Measurements from ENCODE around the gene DCDC2B.

DNA sequence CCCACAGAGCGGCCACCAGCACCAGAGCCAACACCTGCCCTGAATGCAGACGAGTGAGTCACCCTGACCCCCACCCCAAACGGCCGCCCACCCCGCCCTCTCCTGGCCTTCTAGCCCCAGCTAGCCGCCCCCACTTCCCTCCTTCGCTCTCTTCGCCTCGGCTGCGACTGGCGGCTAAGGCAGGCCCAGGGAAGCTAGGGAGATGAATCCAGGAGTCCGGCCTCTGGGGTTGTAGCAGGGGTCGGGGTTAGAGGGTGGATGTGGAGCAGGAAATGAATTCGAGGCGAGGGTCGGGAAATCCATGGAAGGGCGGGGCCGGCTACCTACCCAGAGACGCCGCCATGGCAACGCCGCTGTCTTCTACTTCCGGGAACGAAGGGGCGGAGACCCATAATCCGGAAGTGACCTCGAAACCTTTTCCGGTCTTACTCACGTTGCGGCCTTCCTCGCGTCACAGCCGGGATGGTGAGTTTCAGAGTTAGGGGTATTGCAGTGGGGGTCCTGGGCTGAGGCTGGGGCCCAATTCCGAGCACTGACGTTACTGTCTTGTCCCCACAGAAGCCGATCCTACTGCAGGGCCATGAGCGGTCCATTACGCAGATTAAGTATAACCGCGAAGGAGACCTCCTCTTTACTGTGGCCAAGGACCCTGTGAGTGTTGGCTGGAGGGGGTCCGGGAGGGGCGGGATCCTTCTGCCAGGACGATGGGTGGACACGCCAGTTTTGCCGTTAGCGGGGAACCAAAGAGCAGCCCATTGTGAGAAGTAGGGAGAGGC is 13.3 kb downstream of the DCDC2B start, which contains the start of the genes EIF3I and TMEM234:
- TF ChIP-seq ZNF598 (CRISPR knock-in tag; IDR thresholded peaks at IDR 0.05; ENCODE audit: borderline replicate concordance) = peak; percentile 65; the same call in 1 of the 2 replicates
- TF ChIP-seq, protein P1, sequence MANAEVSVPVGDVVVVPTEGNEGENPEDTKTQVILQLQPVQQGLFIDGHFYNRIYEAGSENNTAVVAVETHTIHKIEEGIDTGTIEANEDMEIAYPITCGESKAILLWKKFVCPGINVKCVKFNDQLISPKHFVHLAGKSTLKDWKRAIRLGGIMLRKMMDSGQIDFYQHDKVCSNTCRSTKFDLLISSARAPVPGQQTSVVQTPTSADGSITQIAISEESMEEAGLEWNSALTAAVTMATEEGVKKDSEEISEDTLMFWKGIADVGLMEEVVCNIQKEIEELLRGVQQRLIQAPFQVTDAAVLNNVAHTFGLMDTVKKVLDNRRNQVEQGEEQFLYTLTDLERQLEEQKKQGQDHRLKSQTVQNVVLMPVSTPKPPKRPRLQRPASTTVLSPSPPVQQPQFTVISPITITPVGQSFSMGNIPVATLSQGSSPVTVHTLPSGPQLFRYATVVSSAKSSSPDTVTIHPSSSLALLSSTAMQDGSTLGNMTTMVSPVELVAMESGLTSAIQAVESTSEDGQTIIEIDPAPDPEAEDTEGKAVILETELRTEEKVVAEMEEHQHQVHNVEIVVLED (CRISPR knock-in tag; IDR thresholded peaks at IDR 0.05; ENCODE audit: borderline replicate concordance) = peak; percentile 76; the same call in 1 of the 2 replicates
- no peak; the same call in 1 of the 2 replicates for TF ChIP-seq BRD4 (CRISPR knock-in tag; IDR thresholded peaks at IDR 0.05)
- TF ChIP-seq, protein P2, sequence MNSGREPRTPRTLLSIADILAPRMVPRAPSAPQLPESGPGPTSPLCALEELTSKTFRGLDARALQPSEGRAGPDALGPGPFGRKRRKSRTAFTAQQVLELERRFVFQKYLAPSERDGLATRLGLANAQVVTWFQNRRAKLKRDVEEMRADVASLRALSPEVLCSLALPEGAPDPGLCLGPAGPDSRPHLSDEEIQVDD (CRISPR knock-in tag; IDR thresholded peaks at IDR 0.05; ENCODE audit: borderline replicate concordance) = 0 out of 2 replicates have a peak, but pooled peaks have one; percentile 44
- TF ChIP-seq POLR2AphosphoS5 (IDR thresholded peaks at IDR 0.05; ENCODE audit: low read depth, low read length) = peak; percentile 90
- peak; percentile 65; the same call in 1 of the 2 replicates for TF ChIP-seq MYC (CRISPR knock-in tag; IDR thresholded peaks at IDR 0.05; ENCODE audit: borderline replicate concordance)
- TF ChIP-seq RBM39 (IDR thresholded peaks at IDR 0.05; ENCODE audit: low read depth, low read length, poor library complexity, severe bottlenecking) = no peak
- TF ChIP-seq, protein P3, sequence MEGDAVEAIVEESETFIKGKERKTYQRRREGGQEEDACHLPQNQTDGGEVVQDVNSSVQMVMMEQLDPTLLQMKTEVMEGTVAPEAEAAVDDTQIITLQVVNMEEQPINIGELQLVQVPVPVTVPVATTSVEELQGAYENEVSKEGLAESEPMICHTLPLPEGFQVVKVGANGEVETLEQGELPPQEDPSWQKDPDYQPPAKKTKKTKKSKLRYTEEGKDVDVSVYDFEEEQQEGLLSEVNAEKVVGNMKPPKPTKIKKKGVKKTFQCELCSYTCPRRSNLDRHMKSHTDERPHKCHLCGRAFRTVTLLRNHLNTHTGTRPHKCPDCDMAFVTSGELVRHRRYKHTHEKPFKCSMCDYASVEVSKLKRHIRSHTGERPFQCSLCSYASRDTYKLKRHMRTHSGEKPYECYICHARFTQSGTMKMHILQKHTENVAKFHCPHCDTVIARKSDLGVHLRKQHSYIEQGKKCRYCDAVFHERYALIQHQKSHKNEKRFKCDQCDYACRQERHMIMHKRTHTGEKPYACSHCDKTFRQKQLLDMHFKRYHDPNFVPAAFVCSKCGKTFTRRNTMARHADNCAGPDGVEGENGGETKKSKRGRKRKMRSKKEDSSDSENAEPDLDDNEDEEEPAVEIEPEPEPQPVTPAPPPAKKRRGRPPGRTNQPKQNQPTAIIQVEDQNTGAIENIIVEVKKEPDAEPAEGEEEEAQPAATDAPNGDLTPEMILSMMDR (CRISPR knock-in tag; IDR thresholded peaks at IDR 0.05) = no peak
- TF ChIP-seq DNMT3B (CRISPR knock-in tag; conservative IDR thresholded peaks at IDR 0.05) = no peak
- no peak for TF ChIP-seq MAFF (IDR thresholded peaks at IDR 0.05; ENCODE audit: low read depth, low read length)
- TF ChIP-seq ZNF263 (CRISPR knock-in tag; IDR thresholded peaks at IDR 0.05) = no peak
- TF ChIP-seq MIER3 (CRISPR knock-in tag; IDR thresholded peaks at IDR 0.05; ENCODE audit: borderline replicate concordance) = no peak
- no peak for TF ChIP-seq ZFP36 (IDR thresholded peaks at IDR 0.05; ENCODE audit: borderline replicate concordance, low read depth, low read length, partially characterized antibody)
- TF ChIP-seq, protein P4, sequence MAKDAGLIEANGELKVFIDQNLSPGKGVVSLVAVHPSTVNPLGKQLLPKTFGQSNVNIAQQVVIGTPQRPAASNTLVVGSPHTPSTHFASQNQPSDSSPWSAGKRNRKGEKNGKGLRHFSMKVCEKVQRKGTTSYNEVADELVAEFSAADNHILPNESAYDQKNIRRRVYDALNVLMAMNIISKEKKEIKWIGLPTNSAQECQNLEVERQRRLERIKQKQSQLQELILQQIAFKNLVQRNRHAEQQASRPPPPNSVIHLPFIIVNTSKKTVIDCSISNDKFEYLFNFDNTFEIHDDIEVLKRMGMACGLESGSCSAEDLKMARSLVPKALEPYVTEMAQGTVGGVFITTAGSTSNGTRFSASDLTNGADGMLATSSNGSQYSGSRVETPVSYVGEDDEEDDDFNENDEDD (CRISPR knock-in tag; IDR thresholded peaks at IDR 0.05; ENCODE audit: borderline replicate concordance) = no peak
